ENCODE results near the gene MDC1.
"Not testable (repeated sequence)": the region's sequence is repeated elsewhere in the genome, so short reads cannot be mapped to it uniquely, and the experiment has no call there.

MDC1 gene

GRCh38 chr6:30717129-30717844 lies at the start of gene MDC1:
Gene MDC1 (minus strand): TSS chr6:30717281. CDS start chr6:30715175, 2,106 bp downstream.
- peak; percentile 92 for DNase-seq

- DNase-seq = no peak
Observed at GRCh38 chr6:30766461-30767157, 49.5 kb upstream of the MDC1 start.

GRCh38 chr6:30765495-30765894 lies 48.4 kb upstream of the MDC1 start:
- not testable (repeated sequence) for DNase-seq

- not testable (repeated sequence) for DNase-seq
Observed at GRCh38 chr6:30764490-30765043, 47.5 kb upstream of the MDC1 start.

GRCh38 chr6:30763618-30764489 lies 46.8 kb upstream of the MDC1 start:
- peak; percentile 44 for DNase-seq

- DNase-seq = no peak
Observed at GRCh38 chr6:30763155-30763617, 46.1 kb upstream of the MDC1 start.

- no peak for DNase-seq
Observed at GRCh38 chr6:30761791-30762429, 44.8 kb upstream of the MDC1 start.

- no peak for DNase-seq
Observed at GRCh38 chr6:30760549-30760948, 43.5 kb upstream of the MDC1 start.

GRCh38 chr6:30759575-30760239 lies 42.6 kb upstream of the MDC1 start:
- no peak for DNase-seq

GRCh38 chr6:30757261-30757904 lies 40.3 kb upstream of the MDC1 start:
- no peak for DNase-seq

- DNase-seq = not testable (repeated sequence)
Observed at GRCh38 chr6:30756405-30757003, 39.4 kb upstream of the MDC1 start.

- DNase-seq = no peak
Observed at GRCh38 chr6:30754631-30755030, 37.5 kb upstream of the MDC1 start.

GRCh38 chr6:30752157-30752927 lies 35.3 kb upstream of the MDC1 start:
- no peak for DNase-seq

GRCh38 chr6:30750379-30750668 lies 33.2 kb upstream of the MDC1 start:
- DNase-seq = no peak

- DNase-seq = no peak
Observed at GRCh38 chr6:30749554-30750378, 32.7 kb upstream of the MDC1 start.

- no peak for DNase-seq
Observed at GRCh38 chr6:30748851-30749540, 31.9 kb upstream of the MDC1 start.

GRCh38 chr6:30747902-30748769 lies 31.1 kb upstream of the MDC1 start:
- DNase-seq = no peak

- DNase-seq = no peak
Observed at GRCh38 chr6:30747300-30747687, 30.2 kb upstream of the MDC1 start.
